Brain microvascular endothelial cell (primary cell): ENCODE measurements around the gene AK1.

Experiments
- DNase-seq: peaks from one replicate; pipeline ENCODE4 v3.0.0-alpha.2; 2020
- H3K27ac ChIP-seq: fragments of 250-450 bp; sonication (Bioruptor Pico); 2 replicates; pipeline ENCODE4 v1.5.1; 2020; ENCODE audit warnings: mild to moderate bottlenecking, moderate library complexity
- H3K27me3 ChIP-seq: fragments of 250-450 bp; sonication (Bioruptor Pico); replicated peaks from 2 replicates; pipeline ENCODE4 v1.5.1; 2020; ENCODE audit warnings: mild to moderate bottlenecking
- H3K36me3 ChIP-seq: fragments of 250-450 bp; sonication (Bioruptor Pico); replicated peaks from 2 replicates; pipeline ENCODE4 v1.5.1; 2020; ENCODE audit warnings: mild to moderate bottlenecking
- H3K4me3 ChIP-seq: 2 replicates; pipeline ENCODE4 v1.5.1; 2011; ENCODE audit warnings: low read depth, mild to moderate bottlenecking, control low read depth, low read length, moderate library complexity
- CTCF ChIP-seq: IDR thresholded peaks from 2 replicates; pipeline ENCODE4 v1.5.1; 2011; ENCODE audit warnings: low read depth, mild to moderate bottlenecking, moderate library complexity, low read length, control low read depth, inconsistent platforms; ENCODE audit errors: missing control alignments
- in situ Hi-C: cut with HindIII; loops from 2 replicates; pipeline ENCODE4 v1.10.0; 2017; ENCODE audit warnings: low sequenced_read_pairs, low pct_ligation_motif_present

Gene AK1

DNA sequence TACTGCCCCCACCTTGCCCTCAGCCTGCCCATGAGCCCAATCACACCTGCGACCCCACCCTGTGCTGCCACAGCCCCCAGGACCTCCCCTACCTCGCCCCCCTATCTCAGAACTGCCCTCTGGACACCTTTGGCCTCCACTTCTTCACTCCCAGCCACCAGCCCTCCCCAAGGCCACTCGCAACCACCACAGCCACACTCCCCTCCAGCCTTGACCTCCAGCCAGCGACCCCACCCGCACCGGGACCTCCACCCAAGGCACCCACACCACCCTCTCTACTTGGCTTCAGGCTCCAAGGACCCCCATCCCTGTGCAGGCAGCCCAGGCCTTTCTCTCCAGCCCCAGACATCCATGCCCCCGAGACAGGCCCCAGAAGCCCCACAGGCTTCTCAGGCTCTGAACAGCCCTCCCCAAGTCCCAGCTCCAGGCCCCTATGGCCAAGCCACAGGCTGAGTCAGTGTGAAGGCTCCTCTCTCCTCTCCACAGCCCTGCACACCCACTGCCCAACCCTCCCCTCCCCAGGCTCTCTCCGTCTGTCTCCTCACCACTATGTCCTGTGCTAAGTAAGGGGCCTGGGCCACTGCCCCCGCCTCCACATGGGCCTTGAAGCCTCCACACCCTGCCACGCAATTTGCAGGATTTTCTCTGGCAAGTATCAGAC lies 2.0 kb downstream of the AK1 start:
- in situ Hi-C loops, result no loop called here
- Histone ChIP-seq H3K27ac (no peak overlapping the region), H3K27me3 (no peaks in the 10 kb centered on the region), H3K4me3 (no peak overlapping the region), H3K36me3 (peaks cover 12% of the 10 kb centered on the region)
- DNase-seq, result peak; percentile 30
- TF ChIP-seq CTCF, result no peak

- Histone ChIP-seq H3K27ac (no peak overlapping the region), H3K4me3 (no peak overlapping the region), H3K27me3 (no peaks in the 10 kb centered on the region), H3K36me3 (peaks cover 14% of the 10 kb centered on the region)
- no peak for DNase-seq
- in situ Hi-C loops, result loop anchor here (25.0 kb wide), 1 partner anchor 112 kb away; no protein-coding TSS in a partner anchor
- no peak for TF ChIP-seq CTCF
These were observed 2.9 kb downstream of the AK1 start for GRCh38 chr9:127874301-127875221.

- DNase-seq, result no peak
- TF ChIP-seq CTCF, result no peak
- H3K36me3 ChIP-seq, result peaks cover 14% of the 10 kb centered on the region
- no peaks in the 10 kb centered on the region for H3K27me3 ChIP-seq
- H3K27ac ChIP-seq, result no peak overlapping the region
- no peak overlapping the region for H3K4me3 ChIP-seq
- in situ Hi-C loops, result loop anchor here (25.0 kb wide), 1 partner anchor 112 kb away; no protein-coding TSS in a partner anchor
These were observed 3.6 kb downstream of the AK1 start for GRCh38 chr9:127873886-127874285.

DNA sequence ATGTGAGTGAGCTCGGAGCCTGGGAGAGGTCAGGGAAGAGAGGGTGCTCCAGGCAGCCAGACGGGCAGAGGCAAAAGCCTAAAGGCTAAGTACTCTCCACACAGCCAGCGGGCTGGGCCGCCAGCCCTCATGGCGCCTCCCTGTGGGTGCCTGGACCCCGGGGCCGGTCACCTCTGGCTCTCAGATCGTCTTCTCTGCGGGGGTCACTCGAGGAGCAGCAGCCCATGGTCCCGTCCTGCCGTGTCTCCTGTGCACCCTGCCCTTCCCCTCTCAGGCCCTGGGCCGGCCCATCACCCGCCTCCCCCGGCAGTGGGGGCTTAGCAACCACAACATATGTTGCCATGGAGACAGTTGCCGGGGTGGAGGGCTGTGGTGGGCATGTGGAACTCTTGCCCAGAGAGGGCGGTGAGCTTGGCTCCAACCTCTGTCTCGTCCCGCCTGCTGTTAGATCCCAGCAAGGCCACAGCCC lies 4.2 kb downstream of the AK1 start:
- H3K4me3 ChIP-seq, result no peak overlapping the region
- H3K27me3 ChIP-seq, result no peaks in the 10 kb centered on the region
- TF ChIP-seq CTCF, result no peak
- in situ Hi-C loops, result loop anchor here (25.0 kb wide), 1 partner anchor 111 kb away; no protein-coding TSS in a partner anchor
- H3K36me3 ChIP-seq, result peaks cover 14% of the 10 kb centered on the region
- H3K27ac ChIP-seq, result no peak overlapping the region
- no peak for DNase-seq

- no peak overlapping the region for H3K27ac ChIP-seq
- in situ Hi-C loops, result loop anchor here (25.0 kb wide), 1 partner anchor 110 kb away; no protein-coding TSS in a partner anchor
- no peak for DNase-seq
- H3K4me3 ChIP-seq, result no peak overlapping the region
- TF ChIP-seq CTCF, result no peak
- no peaks in the 10 kb centered on the region for H3K27me3 ChIP-seq
- H3K36me3 ChIP-seq, result peaks cover 14% of the 10 kb centered on the region
These were observed 4.9 kb downstream of the AK1 start for GRCh38 chr9:127872369-127873222.
